ENCODE data around the gene ANKLE2. TPM values are rescaled to one million over a fixed set of nuclear protein-coding genes. Genes with fewer than 3 reads are reported as not detected.

The ANKLE2 gene
- 52.3 and 73.0 TPM in 2 replicates for total RNA-seq

GRCh38 chr12:132761032-132761920 lies at the start of gene ANKLE2:
Gene ANKLE2, minus strand, starts transcription at chr12:132761832. Its CDS starts 34 bp downstream, at chr12:132761798.

GRCh38 chr12:132710405-132711079 lies 51.1 kb downstream of the ANKLE2 start, which contains the start of gene PGAM5:
Gene PGAM5, plus strand, starts transcription at chr12:132710842. Its CDS starts 35 bp downstream, at chr12:132710877.

GRCh38 chr12:132687211-132688164 lies 74.1 kb downstream of the ANKLE2 start, which contains the start of the genes POLE and PXMP2:
Gene POLE, minus strand, starts transcription at chr12:132687342. Its CDS starts 27 bp downstream, at chr12:132687315.
Gene PXMP2, plus strand, starts transcription at chr12:132687587. Its CDS starts 84 bp downstream, at chr12:132687671.

Other genes starting within 250 kb of the ANKLE2 start
- not detected in 2 replicates for gene LRCOL1, start 151.2 kb downstream of the ANKLE2 start, total RNA-seq
- gene P2RX2, start 143.1 kb downstream of the ANKLE2 start, total RNA-seq: not detected in 2 replicates
- 15.7 and 18.5 TPM in 2 replicates for gene POLE, start 74.5 kb downstream of the ANKLE2 start, total RNA-seq
- 8.1 and 8.9 TPM in 2 replicates for gene PXMP2, start 74.2 kb downstream of the ANKLE2 start, total RNA-seq
- gene PGAM5, start 51.0 kb downstream of the ANKLE2 start, total RNA-seq: 24.4 and 38.9 TPM in 2 replicates
- gene GOLGA3, start 67.0 kb upstream of the ANKLE2 start, total RNA-seq: 210 and 265 TPM in 2 replicates
- 32.5 and 49.0 TPM in 2 replicates for gene CHFR, start 125.8 kb upstream of the ANKLE2 start, total RNA-seq
- gene ZNF605, start 194.5 kb upstream of the ANKLE2 start, total RNA-seq: 16.1 and 17.3 TPM in 2 replicates
- gene ZNF26, start 224.5 kb upstream of the ANKLE2 start, total RNA-seq: 10.4 and 16.3 TPM in 2 replicates